DMS79 (cell line): Measurements from ENCODE around the gene SRGAP3.

Experiments
- DNase-seq: peaks from one replicate; lab custom pipeline; 2025; lab: John Stamatoyannopoulos, UW

Gene SRGAP3

GRCh38 chr3:9142362-9142761 lies 107.1 kb downstream of the SRGAP3 start:
- DNase-seq = peak; percentile 2

- no peak for DNase-seq
These were observed 107.5 kb downstream of the SRGAP3 start for GRCh38 chr3:9141928-9142289.

- DNase-seq = no peak
These were observed 110.1 kb downstream of the SRGAP3 start for GRCh38 chr3:9139366-9139765.

GRCh38 chr3:9137676-9138075 lies 111.8 kb downstream of the SRGAP3 start:
- DNase-seq = no peak

- DNase-seq = no peak
These were observed 112.5 kb downstream of the SRGAP3 start for GRCh38 chr3:9136746-9137465.

GRCh38 chr3:9135930-9136525 lies 113.4 kb downstream of the SRGAP3 start:
- no peak for DNase-seq

GRCh38 chr3:9135526-9135925 lies 113.9 kb downstream of the SRGAP3 start:
- no peak for DNase-seq

GRCh38 chr3:9133656-9134055 lies 115.8 kb downstream of the SRGAP3 start:
- no peak for DNase-seq

- DNase-seq = no peak
These were observed 118.8 kb downstream of the SRGAP3 start for GRCh38 chr3:9130345-9131305.

GRCh38 chr3:9129365-9129764 lies 120.1 kb downstream of the SRGAP3 start:
- no peak for DNase-seq

GRCh38 chr3:9125278-9125951 lies 124.0 kb downstream of the SRGAP3 start:
- DNase-seq = no peak

GRCh38 chr3:9124730-9125129 lies 124.7 kb downstream of the SRGAP3 start:
- no peak for DNase-seq

GRCh38 chr3:9123840-9124239 lies 125.6 kb downstream of the SRGAP3 start:
- DNase-seq = no peak

GRCh38 chr3:9122732-9123364 lies 126.6 kb downstream of the SRGAP3 start:
- DNase-seq = no peak

- no peak for DNase-seq
These were observed 128.0 kb downstream of the SRGAP3 start for GRCh38 chr3:9121366-9122001.

GRCh38 chr3:9119331-9119730 lies 130.1 kb downstream of the SRGAP3 start:
- no peak for DNase-seq

GRCh38 chr3:9118222-9118621 lies 131.2 kb downstream of the SRGAP3 start:
- no peak for DNase-seq

- DNase-seq = no peak
These were observed 132.2 kb downstream of the SRGAP3 start for GRCh38 chr3:9117220-9117619.

- DNase-seq = no peak
These were observed 133.1 kb downstream of the SRGAP3 start for GRCh38 chr3:9116336-9116735.

- DNase-seq = no peak
These were observed 134.1 kb downstream of the SRGAP3 start for GRCh38 chr3:9115336-9115735.

GRCh38 chr3:9113040-9113439 lies 136.4 kb downstream of the SRGAP3 start:
- DNase-seq = no peak
